Panc1 (cell line): ENCODE data around the gene PITRM1.

Experiments
- POLR2AphosphoS5 ChIP-seq: IDR thresholded peaks from 2 replicates; pipeline ENCODE4 v1.6.1; 2012; ENCODE audit warnings: mild to moderate bottlenecking, low read depth, low read length, moderate library complexity
- SIN3A ChIP-seq: IDR thresholded peaks from 2 replicates; pipeline ENCODE4 v1.6.1; 2012; ENCODE audit warnings: low read depth, mild to moderate bottlenecking, low read length, moderate library complexity, borderline replicate concordance; ENCODE audit not compliant: insufficient read depth
- TCF7L2 ChIP-seq: IDR thresholded peaks from 2 replicates; pipeline ENCODE4 v1.6.1; 2011; ENCODE audit warnings: mild to moderate bottlenecking, low read depth, low read length, inconsistent platforms
- TF ChIP-seq, protein P1 (sequence below): fragments of 450-650 bp; IDR thresholded peaks from 2 replicates; pipeline ENCODE4 v1.5.1; 2017; ENCODE audit warnings: mild to moderate bottlenecking
- TF ChIP-seq, protein P2 (sequence below), 2 experiments: IDR thresholded peaks; 2 replicates each; pipeline ENCODE4 v1.6.1; 2011 to 2012; ENCODE audit warnings: low read depth in 2 of 2, control low read depth in 1 of 2, low read length in 1 of 2, mild to moderate bottlenecking in 1 of 2, moderate library complexity in 1 of 2; ENCODE audit not compliant: insufficient read depth in 1 of 2

DNA sequence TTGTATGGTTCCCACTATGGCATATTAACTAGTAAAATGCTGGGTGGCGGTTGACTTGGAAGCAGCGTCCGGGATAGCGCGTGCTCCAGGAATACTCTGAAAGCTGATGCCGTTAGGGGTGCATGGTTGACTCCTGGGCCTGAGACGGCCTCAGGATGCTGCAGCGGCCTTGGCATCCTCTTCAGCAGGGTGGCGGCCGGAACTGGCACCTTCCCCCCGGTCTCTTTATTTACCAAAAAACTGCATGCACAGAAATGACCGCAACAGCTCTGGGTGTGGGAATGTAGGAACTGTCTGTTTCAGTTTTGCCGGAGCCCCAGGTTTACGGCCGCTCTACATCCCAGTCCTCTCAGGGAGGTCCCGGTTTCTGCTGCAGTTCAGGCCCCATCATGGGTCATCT lies 76.4 kb downstream of the PITRM1 start:
- TF ChIP-seq, protein P1, sequence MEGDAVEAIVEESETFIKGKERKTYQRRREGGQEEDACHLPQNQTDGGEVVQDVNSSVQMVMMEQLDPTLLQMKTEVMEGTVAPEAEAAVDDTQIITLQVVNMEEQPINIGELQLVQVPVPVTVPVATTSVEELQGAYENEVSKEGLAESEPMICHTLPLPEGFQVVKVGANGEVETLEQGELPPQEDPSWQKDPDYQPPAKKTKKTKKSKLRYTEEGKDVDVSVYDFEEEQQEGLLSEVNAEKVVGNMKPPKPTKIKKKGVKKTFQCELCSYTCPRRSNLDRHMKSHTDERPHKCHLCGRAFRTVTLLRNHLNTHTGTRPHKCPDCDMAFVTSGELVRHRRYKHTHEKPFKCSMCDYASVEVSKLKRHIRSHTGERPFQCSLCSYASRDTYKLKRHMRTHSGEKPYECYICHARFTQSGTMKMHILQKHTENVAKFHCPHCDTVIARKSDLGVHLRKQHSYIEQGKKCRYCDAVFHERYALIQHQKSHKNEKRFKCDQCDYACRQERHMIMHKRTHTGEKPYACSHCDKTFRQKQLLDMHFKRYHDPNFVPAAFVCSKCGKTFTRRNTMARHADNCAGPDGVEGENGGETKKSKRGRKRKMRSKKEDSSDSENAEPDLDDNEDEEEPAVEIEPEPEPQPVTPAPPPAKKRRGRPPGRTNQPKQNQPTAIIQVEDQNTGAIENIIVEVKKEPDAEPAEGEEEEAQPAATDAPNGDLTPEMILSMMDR, result no peak
- TF ChIP-seq POLR2AphosphoS5 (no peak), SIN3A (no peak), TCF7L2 (no peak)
- TF ChIP-seq, protein P2, sequence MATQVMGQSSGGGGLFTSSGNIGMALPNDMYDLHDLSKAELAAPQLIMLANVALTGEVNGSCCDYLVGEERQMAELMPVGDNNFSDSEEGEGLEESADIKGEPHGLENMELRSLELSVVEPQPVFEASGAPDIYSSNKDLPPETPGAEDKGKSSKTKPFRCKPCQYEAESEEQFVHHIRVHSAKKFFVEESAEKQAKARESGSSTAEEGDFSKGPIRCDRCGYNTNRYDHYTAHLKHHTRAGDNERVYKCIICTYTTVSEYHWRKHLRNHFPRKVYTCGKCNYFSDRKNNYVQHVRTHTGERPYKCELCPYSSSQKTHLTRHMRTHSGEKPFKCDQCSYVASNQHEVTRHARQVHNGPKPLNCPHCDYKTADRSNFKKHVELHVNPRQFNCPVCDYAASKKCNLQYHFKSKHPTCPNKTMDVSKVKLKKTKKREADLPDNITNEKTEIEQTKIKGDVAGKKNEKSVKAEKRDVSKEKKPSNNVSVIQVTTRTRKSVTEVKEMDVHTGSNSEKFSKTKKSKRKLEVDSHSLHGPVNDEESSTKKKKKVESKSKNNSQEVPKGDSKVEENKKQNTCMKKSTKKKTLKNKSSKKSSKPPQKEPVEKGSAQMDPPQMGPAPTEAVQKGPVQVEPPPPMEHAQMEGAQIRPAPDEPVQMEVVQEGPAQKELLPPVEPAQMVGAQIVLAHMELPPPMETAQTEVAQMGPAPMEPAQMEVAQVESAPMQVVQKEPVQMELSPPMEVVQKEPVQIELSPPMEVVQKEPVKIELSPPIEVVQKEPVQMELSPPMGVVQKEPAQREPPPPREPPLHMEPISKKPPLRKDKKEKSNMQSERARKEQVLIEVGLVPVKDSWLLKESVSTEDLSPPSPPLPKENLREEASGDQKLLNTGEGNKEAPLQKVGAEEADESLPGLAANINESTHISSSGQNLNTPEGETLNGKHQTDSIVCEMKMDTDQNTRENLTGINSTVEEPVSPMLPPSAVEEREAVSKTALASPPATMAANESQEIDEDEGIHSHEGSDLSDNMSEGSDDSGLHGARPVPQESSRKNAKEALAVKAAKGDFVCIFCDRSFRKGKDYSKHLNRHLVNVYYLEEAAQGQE (IDR thresholded peaks at IDR 0.05; ENCODE audit: insufficient read depth in 1 of 2, low read depth in 2 of 2, low read length in 1 of 2), result no peak
